Superior temporal gyrus (tissue), 1 donor: ENCODE measurements around the gene HERC2.

ENCODE experiments used
- DNase-seq: peaks from one replicate; pipeline ENCODE4 v3.0.0-alpha.2; 2016; ENCODE audit errors: extremely low spot score

HERC2 gene

GRCh38 chr15:28096670-28097431, 225.1 kb downstream of the HERC2 start:
- DNase-seq: no peak

- no peak for DNase-seq
Measured at GRCh38 chr15:28096411-28096669, 225.6 kb downstream of the HERC2 start.

DNA sequence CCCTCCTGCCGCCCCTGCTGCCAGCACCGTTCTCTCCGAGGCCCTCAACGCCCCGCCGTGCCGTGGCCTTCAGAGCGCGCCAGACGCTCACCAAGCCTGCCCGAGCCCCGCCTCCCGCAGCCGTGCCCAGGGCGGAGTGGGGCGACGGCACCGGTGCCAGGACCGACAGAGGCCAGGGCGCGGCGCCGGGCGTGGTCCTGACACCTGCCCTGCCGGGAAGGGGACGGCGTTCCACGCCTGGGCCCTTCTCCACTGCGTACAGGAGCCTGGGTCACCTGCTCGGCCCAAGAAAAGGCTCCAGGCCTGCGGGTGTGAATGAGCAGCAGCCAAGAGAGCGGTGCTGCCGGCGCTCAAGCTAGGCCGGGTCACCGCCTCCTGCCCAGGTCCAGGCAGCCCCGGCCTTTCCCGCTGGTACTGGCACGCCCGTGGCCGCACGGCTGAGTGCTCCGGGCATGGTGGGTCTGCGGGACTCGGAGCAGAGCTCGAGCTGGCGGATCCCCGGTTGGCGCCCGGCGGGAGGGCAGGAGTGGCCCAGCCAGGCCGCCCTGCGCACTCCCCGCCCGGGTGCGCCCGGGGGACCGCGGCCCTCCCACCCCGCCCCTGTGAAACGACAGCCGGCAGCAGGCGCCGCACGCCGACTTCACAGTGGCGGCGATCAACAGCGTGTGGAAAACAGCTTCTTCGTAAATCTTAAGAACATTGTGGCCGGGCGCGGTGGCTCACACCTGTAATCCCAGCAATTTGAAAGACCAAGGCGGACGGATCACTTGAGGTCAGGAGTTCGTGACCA, 227.1 kb downstream of the HERC2 start:
- no peak for DNase-seq

GRCh38 chr15:28093752-28094535, 228.0 kb downstream of the HERC2 start:
- DNase-seq: no peak

DNA sequence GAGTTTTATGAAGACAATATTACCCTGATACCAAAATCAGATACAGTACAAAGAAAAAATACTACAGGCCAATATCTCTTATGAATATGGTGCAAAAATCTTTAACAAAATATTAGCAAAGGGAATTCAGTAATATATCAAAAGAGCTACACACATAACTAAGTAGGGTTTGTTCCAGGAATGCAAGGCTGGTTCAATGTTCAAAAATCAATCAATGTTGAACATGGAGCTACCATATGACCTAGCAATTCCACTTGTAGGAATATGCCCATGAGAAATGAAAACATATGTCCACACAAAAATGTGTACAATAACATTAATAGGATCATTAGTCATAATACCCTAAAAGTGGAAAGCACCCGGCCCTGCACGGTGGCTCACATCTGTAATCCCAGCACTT, 230.7 kb downstream of the HERC2 start:
- DNase-seq: no peak

- no peak for DNase-seq
Measured at GRCh38 chr15:28086175-28086703, 235.7 kb downstream of the HERC2 start.

DNA sequence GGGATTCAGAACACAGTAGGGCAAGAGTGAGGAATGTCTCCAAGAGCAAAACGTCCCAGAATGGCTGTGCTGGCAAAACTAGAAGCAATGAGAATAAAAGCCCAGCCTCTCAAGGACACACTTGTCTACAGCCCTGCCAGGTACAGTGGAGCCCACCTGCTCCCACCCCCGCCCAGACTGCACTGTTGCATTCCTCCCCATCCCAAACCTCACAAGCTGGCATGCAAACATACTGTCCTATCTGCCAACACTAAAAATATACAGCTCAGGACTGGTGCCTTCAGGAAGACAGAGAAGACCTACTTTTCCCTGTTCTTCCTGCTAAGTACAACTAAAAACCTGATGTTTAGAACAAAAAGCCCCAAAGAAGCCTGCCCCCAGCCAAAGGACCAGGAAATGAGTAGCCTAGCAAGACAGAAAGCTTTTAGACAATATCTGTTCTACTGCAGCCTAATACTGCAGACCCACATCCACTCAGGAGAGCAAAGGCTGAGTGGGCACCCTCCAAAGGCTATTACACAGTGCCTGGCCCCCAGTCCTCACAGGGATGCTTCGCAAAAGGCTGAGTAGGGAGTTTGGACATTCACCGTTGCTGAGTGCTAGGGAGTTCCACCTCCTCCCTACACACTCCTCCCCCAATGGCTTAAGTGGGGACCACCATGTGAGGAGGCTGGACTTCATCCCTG, 236.3 kb downstream of the HERC2 start:
- DNase-seq: no peak

DNA sequence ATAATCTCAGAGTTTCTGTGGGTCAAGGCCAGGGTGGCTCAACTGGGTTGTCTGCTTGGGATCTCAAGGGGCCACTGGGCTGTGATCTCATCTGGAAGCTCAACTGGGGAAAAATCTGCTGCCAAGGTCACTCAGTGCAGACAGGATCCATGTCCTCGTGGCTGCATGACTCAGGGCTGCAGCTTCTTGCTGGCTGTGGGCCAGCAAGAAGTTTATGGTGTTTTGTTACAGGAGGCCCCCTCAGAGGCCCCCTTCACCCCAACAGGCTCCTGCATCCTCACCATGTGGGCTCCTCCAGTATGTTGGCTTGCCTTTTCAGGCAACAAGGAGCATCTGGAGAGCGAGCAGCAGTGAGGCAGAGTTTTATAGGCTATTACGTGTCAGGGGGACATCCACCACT, 237.4 kb downstream of the HERC2 start:
- no peak for DNase-seq

DNA sequence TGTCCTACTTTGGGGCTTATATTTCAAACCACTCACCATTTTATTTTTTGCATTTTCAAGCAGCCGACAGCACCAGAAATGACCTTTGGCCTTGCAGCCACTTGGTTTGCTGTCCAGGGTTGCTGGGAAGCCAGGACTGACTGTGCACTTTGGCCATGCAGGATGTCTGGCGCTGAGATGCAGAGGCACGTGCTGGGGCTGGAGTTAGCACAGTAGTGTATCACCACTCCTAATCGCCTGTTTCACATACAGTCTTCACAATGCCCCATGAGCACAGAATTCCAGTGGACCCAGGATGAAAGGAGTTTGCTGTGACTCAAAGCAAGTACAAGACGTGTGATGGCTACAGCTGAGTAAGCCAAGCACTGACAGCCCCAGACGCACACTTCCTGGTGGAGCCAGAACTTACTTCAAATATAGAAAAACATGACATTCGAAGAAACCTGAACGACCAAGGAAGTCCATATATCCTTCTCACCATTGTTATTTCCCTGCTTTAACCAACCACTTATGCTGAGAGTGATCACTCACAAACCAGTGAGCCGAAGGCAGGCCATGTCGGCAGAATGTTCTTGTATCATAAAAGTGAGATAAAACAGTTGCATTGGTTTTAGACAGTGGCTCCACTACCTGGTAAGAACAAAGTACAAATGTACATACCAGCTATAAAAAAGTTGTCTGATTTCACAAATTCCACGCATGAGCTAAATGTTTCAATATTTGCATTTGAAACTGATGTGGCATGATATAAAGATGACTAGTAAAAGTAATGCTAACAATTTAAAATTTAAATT, 238.9 kb downstream of the HERC2 start:
- no peak for DNase-seq

DNA sequence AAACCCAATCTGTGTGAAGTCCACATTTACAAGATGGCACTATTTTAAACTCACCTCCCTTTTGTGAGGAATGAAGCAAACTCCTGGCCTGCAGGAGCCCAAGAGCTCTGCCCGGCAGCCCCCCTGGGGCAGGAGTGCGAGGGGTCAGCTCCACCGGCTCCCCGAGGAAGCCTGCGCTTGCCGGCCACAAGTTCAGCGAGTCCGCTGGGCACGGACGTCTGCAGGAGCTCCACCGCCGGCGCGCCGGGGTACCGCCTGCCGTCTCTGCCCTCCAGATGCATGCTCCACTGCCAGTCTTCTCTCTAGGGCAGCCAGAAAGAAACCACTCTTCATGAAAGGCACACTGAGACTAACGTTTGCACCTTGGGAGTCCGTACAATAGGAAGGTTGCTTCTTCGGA, 240.4 kb downstream of the HERC2 start:
- DNase-seq: no peak

- DNase-seq: no peak
Measured at GRCh38 chr15:28080386-28080785, 241.6 kb downstream of the HERC2 start.

- DNase-seq: no peak
Measured at GRCh38 chr15:28079313-28079969, 242.5 kb downstream of the HERC2 start.

DNA sequence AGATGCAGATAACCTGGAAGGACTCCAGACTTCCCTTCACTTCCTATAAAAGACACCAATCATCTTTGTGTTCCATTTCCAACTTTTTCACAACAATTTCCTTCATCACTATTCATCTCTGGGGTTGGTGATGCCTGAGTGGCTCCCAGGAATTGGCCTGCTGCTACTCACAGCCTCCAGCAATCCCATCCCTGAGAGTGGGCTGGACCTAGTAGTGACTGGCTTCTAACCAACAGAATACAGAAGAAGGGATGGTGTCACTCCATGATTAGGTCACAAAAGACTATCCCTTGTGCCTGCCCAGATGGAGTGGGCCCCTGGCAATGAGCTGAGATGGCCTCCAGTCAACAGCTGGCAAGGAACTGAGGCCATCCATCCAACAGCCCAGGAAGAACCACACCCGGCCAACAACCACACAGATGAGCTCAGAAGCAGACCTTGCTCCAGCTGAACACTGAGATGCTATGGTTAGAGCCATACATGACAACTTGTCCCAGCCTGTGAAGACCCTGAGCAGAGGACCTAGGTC, 243.7 kb downstream of the HERC2 start:
- DNase-seq: no peak

- no peak for DNase-seq
Measured at GRCh38 chr15:28075573-28075972, 246.4 kb downstream of the HERC2 start.

DNA sequence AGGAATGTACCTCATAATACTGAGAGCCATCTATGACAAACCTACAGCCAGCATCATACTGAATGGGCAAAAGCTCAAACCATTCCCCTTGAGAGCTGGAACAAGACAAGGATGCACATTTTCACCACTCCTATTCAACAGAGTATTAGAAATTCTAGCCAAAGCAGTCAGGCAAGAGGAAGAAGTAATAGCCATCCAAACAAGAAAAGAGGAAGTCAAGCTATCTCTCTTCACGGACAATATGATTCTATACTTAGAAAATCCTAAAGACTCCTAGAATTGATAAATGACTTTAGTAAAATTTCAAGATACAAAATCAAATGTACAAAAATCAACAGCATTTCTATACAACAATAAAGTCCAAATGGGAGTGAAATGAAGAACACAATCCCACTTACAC, 253.0 kb downstream of the HERC2 start:
- DNase-seq: no peak

DNA sequence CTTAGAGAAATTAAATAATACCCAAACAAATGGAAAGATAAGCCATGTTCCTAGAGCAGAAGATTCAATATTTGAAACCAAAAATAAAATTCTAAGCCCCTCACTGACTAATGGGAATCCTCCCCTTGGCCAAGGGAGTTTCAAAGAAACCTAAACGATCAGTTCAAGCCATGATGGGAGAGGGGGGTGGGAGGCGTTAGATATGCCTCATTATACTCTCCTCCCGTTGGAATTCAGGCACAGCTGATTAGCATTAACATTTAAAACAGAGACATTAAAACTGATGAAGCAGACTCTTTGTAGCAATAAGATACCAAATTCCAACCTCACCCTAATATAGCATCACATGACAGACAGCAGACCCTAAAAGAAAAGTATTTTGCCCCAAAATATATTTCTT, 255.7 kb downstream of the HERC2 start:
- no peak for DNase-seq
